GM21825 (cell line): Measurements from ENCODE around the gene ITGB3BP.
"Not testable (repeated sequence)": the region's sequence is repeated elsewhere in the genome, so short reads cannot be mapped to it uniquely, and the experiment has no call there.

ENCODE experiments used
- ATAC-seq: cut with Tn5 transposase; IDR thresholded peaks from one replicate; pipeline ENCODE4 v1.9.1; 2021; ENCODE audit warnings: mild to moderate bottlenecking, moderate library complexity; ENCODE audit not compliant: unreplicated experiment

Gene ITGB3BP, protein sequence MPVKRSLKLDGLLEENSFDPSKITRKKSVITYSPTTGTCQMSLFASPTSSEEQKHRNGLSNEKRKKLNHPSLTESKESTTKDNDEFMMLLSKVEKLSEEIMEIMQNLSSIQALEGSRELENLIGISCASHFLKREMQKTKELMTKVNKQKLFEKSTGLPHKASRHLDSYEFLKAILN

DNA sequence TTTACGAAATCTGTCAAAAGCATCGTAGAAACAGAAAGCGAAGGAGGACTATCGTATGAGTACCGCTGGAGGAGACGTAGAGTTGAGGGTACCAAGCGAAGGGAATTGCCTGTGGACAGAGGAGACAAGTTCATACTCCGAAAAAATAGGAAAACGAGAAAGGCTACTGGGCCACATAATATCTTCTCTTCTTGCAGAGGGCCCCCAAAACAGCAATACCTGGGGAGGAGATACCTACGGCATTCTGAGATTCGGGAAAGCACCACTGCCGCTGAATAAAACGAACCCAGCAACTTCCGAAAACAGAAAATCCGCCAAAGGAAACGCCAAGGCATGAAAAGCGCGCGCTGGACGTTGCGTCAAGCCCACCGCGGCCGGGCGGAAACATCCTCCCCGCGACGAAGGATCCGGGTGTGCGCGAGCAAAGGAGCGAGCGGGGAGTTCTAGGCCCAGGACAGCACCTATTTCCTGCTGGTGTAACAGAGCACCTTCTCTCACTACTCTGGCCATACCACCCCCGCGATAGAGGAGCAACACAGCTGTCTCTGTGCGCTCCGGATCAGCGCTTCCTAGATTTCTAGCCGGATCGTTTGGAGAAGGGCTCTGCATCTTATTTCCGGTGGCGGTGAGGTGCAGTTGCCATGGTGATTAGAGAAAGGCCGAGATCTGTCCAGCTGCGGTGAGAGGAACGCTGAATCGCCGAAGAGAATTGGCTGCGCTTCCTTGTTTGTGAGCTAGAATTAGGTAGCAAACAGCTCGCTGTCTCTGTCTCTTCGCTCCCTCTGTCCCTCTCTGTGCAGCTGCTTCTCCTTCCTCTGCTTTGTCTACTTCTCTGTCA lies at the start of gene ITGB3BP, which contains the start of gene EFCAB7:
Gene ITGB3BP, minus strand, starts transcription at position 335 of the 838 bp plus-strand sequence. Its CDS starts 92 bp downstream, at position 243.
Gene EFCAB7, plus strand, starts transcription at position 635 of the 838 bp plus-strand sequence. CDS start 2,048 bp downstream, outside the sequence.
- peak; percentile 87 for ATAC-seq

GRCh38 chr1:63572686-63573085 lies 49.7 kb upstream of the ITGB3BP start:
- not testable (repeated sequence) for ATAC-seq

- no peak for ATAC-seq
Measured at GRCh38 chr1:63569640-63570316, 46.8 kb upstream of the ITGB3BP start.

DNA sequence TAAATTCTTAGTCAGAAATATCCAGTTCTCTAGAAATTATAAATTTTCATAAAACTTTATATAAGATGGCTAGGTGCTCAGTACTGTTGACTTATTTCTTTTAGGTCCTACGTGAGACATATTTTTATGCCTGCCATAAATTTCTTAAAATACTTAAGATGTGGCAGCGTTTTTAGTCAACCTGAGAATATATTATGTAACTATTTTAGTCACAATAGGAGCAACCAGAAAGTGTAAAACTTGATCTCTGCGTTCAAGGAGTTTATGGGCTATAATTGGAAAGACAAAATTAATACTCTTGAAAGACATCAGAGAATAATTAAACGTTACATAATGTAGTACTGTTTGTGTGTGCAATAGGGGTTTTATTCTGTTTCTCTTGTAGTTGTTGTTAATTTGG lies 46.0 kb upstream of the ITGB3BP start:
- no peak for ATAC-seq

DNA sequence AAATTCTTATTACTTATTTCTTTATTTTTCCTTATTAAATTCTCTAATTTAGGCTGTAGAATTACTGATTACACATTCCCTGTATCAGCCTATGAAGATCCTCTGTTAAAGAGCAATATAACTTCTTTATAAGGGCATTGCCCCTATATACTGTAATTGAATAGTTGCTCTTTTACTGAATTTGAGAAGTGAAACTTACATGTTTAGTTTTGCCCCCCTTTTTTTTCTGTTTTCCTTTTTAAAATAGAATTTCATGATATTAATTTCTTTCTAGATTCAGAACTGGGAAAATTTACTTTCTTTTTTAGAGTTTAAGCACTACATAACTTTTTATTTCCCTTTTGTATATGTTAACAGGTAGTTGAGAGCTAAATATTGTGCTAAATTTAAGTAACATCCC lies 40.7 kb upstream of the ITGB3BP start:
- ATAC-seq, result no peak

DNA sequence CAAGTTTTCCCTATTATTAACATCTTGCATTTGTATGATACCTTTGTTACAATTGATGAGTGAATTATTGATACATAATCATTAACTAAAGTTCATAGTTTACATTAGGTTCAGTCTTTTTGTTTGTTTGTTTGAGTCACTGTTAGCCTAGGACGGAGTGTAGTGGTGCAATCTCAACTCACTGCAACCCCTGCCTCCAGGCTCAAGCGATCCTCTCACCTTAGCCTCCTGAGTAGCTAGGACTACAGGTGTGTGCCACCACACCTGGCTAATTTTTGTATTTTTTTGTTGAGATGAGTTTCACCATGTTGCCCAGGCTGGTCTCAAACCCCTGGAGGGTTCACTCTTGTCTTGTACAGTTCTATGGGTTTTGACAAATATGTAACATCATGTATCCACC lies 36.3 kb upstream of the ITGB3BP start:
- no peak for ATAC-seq

- no peak for ATAC-seq
Measured at GRCh38 chr1:63557365-63557987, 34.5 kb upstream of the ITGB3BP start.

- ATAC-seq, result no peak
Measured at GRCh38 chr1:63555480-63555879, 32.5 kb upstream of the ITGB3BP start.

- no peak for ATAC-seq
Measured at GRCh38 chr1:63548877-63549276, 25.9 kb upstream of the ITGB3BP start.

DNA sequence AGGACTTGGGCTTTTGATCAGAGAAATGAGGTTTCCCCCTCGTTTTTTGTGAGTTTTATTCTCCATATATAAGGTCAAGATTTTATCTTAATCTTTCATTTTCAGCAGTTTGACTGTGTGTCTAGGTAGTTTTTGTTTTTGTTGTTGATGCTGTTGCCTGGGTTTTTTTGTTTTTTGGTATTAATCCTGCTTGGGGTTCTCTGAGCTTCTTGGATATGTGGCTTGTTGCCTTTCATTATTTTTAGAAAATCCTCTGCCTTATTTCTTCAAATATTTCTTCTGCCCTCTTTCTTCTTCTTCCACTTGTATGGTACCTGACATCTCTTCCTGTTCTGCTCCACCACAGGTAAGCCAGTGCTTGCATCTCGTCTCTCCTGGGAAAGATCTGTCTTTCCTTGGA lies 25.3 kb upstream of the ITGB3BP start:
- ATAC-seq, result no peak

- ATAC-seq, result no peak
Measured at GRCh38 chr1:63547621-63548294, 24.7 kb upstream of the ITGB3BP start.

DNA sequence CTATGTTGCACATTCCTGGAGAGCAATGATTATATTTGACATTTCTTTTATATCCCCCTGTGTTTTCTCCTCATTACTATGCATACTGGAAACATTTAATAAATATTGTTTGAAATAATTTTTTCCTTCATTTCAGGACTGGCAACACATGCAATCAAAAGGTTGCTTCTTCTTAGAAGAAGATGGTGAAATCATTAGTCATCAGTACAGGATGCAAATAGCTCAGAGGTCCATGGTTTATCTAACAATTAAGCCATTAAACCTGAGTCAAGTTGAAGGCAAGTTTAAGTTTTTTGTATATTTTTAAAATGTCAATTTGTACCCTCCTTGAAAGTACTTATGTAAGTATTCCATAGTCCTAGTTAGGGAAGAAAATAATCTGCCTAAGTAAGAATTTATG lies 22.8 kb upstream of the ITGB3BP start:
- ATAC-seq, result no peak

- ATAC-seq, result no peak
Measured at GRCh38 chr1:63537940-63538339, 14.9 kb upstream of the ITGB3BP start.

DNA sequence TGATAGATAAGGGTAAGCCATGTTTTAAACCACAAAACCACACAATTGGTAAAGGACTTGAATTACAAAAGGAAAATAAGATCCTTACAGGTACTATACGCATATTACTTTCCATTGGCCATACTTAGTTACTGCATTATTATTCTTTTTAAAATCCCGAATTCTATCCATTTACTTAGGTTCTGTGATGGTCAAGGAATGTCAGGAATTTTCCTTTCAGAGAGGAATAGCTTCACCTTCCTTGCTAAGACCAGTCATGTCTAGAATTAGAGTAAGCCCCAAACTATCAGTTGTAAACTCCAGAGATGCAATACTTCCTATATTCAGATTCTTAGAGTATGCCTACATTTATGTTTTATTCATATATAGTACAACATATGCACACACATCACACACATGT lies 14.0 kb upstream of the ITGB3BP start:
- no peak for ATAC-seq

DNA sequence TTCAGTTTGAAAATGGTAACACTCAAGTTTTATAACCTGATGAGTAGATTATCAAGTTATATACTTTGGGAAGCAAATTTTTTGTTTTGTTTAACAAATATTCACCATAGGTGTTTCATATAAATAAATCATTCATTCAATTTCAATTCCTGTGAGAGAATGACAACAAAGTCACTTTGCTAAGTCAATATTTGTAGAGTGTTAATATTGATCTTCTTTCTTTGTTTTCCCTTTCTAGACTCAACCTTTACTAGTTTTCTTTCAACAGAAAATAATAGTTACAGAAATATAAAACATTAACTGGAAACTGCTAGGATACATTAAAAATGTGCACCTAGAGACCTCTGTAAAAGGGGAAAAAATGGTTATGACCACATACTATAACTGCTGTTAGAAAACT lies 11.4 kb upstream of the ITGB3BP start:
- no peak for ATAC-seq

DNA sequence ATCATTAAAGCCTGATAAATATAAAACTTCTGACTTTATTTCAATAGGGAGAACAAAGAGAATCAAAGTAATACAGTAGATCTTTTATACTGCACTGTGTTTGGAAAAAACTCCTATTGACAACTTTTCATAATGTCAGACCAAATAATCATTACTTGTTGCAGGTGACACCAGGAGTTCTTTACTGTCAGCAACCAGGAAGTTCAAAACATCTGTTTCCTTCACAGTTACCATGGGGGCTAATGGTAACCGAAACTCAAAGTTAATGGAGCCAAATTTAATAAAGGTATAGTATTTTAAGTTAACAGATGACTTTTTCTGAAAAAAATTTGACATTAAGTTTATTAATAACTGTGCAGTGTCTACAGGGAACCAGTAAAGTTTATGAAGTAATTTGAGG lies 10.9 kb upstream of the ITGB3BP start:
- ATAC-seq, result no peak

DNA sequence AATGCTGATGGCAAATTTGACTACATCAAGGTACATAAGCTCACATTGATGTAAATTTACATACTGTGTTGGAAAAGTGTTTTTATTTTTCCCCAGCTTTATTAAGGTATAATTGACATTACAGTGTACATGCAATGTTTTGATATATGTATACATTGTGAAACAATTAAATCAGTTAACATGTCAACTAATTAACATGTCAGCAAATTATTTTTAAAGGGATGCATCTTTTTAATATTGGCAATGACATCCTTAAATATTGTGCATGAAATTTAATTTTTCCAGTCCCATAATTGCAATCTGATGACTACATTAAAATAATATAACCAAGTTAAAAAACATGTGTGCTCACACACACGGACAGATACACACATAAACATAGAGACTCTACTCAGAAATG lies 9.7 kb upstream of the ITGB3BP start:
- no peak for ATAC-seq

- ATAC-seq, result no peak
Measured at GRCh38 chr1:63524201-63524600, 1.2 kb upstream of the ITGB3BP start.

DNA sequence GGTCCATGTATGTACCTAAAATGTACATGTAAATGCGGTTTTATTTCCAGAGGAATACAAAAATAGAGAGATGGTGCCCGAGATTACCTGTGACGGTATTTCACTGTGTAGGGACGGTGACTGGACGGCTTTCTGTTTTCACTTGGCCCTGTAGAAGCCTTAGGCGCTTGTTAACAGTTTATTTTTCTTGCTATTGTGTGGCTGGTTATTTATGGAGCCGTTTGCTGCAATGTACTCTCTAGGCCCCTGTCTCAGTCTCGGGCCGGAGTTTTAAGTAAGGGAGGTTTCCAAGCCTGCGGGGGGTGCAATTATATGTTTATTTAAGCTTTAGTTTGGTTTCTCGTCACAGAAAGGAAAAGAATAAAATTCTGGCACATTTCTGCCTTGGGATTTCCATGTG lies 713 bp upstream of the ITGB3BP start:
- peak; percentile 12 for ATAC-seq

DNA sequence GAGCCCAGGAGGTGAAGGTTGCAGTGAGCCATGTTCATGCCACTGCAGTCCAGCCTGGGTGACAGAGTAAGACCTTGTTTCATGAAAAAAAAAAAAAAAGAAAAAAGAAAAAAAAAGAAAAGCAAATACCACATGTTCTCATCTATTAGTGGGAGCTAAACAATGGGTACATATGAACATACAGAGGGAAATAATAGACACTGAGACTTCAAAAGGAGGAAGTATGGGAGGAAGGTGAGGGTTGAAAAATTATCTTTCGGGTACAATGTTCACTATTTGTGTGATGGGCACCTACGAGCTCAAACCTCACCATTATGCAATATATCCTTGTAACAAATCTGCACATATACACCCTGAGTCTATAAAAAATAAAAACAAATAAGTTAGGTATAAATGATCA lies 6.4 kb downstream of the ITGB3BP start:
- ATAC-seq, result no peak

- no peak for ATAC-seq
Measured at GRCh38 chr1:63512584-63512983, 10.4 kb downstream of the ITGB3BP start.
